GM13977 (cell line): ENCODE results near the gene APBB2.

Experiments used
- DNase-seq: peaks from one replicate; pipeline ENCODE4 v3.0.0; 2012; ENCODE audit warnings: low spot score
- in situ Hi-C: fragments of 300-500 bp; cut with MboI; formaldehyde crosslinking; loops from one replicate; pipeline ENCODE4 v1.12.0; 2022; ENCODE audit warnings: low sequenced_read_pairs, low pct_unique_long_range_greater_than_20kb, mixed read lengths, inconsistent platforms; ENCODE audit not compliant: unreplicated experiment
- TF ChIP-seq, protein P1 (sequence below): IDR thresholded peaks from 2 replicates; pipeline ENCODE4 v1.5.1; 2012; ENCODE audit warnings: mild to moderate bottlenecking, control low read depth; ENCODE audit not compliant: insufficient read depth; ENCODE audit errors: extremely low read depth, missing control alignments

Gene APBB2

GRCh38 chr4:40789031-40789430 lies 425.3 kb downstream of the APBB2 start:
- in situ Hi-C loops, result no loop called here
- DNase-seq, result no peak
- TF ChIP-seq, protein P1, sequence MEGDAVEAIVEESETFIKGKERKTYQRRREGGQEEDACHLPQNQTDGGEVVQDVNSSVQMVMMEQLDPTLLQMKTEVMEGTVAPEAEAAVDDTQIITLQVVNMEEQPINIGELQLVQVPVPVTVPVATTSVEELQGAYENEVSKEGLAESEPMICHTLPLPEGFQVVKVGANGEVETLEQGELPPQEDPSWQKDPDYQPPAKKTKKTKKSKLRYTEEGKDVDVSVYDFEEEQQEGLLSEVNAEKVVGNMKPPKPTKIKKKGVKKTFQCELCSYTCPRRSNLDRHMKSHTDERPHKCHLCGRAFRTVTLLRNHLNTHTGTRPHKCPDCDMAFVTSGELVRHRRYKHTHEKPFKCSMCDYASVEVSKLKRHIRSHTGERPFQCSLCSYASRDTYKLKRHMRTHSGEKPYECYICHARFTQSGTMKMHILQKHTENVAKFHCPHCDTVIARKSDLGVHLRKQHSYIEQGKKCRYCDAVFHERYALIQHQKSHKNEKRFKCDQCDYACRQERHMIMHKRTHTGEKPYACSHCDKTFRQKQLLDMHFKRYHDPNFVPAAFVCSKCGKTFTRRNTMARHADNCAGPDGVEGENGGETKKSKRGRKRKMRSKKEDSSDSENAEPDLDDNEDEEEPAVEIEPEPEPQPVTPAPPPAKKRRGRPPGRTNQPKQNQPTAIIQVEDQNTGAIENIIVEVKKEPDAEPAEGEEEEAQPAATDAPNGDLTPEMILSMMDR, result no peak

DNA sequence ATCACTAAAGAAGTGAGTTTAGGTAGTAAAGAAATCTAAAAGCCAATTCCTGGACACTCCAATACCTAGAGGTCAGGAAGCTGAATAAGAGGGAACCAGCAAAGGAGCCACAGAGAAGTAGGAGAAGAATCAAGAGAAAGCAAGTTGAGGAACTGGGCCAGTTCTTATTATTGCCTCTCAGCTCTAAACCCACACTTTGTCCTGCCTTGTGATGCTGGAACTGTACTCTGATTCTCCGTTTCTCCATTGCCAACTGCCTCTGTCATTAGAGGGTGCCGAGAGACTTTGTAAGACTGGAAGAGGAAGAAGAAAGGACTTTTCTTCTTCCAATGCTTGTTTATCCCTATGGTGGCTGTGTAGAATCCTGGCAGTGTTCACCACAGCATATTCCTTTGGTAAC lies 426.0 kb downstream of the APBB2 start:
- no peak for DNase-seq
- TF ChIP-seq, protein P1, result no peak

DNA sequence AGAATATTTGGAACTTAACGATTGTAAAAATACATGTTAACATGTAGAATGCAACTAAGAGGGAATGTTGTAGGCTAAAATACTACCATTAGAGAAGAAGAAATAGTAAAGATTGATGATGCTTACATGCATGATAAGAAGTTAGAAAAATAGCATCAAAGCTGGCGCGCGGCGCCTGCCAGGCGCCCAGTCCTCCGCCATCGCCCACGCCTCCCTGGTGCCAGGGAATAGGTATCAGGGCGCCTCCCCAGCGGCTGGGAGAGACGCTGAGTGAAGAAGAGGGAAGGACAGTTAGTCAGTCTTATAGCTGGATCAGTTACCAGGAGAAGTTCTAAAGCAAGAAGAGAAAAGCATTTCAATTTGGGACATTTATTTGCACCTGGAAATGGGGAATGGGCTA lies 428.6 kb downstream of the APBB2 start:
- in situ Hi-C loops, result no loop called here
- DNase-seq, result no peak
- TF ChIP-seq, protein P1, result no peak

More for the DNA sequence above, 426.0 kb downstream of the APBB2 start:
- in situ Hi-C loops, result no loop called here

DNA sequence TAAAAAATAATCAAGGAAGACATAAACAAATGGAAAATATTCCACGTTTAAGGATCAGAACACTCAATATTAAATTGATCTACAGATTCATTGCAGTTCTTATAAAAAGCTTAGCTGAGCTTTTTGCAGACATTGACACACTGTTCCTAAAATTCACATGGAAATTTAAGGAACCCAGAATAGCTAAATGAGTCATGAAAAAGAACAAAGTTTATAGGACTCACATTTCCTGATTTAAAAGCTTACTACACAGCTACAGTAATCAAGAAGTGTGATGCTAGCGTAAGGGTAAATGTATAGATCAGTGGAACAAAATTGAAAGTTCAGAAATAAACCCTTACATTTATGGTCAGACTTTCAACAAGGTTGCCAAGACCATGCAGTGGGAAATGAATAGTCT lies 431.5 kb downstream of the APBB2 start:
- no peak for DNase-seq
- in situ Hi-C loops, result no loop called here
- TF ChIP-seq, protein P1, result no peak

DNA sequence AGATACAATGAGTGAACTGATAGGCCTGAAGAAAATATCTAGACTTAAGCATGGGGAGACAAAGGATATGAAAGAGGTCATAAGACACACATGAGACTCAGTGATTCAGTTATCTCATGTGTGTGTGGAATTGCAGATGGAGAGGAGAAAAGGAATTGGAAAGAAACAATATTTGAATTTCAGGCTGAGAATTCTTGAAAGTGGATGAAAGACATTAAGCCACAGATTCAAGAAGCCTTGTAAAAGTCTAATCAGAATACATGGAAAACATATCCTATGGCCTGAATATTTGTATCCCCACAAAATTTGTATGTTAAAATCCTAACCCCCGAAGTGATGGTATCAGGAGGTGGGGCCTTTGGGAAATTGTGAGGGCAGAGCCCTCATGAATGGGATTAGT lies 436.3 kb downstream of the APBB2 start:
- no peak for DNase-seq
- TF ChIP-seq, protein P1, result no peak
- in situ Hi-C loops, result no loop called here

DNA sequence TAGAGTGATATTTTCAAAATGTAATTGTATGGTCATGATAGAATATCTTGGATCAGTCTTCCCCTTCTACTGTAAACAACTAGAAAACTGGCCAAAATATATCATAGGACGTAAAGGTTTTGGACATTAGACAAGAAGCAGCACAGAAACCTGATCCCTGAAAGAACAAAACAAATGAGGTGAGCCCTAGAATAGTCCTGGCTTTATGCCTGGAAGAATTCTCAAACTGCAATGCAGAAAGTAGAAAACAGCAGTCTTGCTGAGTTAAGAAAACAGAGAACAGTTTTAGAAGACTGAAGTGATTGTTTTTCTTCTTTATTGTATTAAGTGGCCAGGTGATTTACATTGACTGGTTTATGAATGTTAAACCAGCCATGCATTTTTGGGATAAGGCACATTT lies 445.1 kb downstream of the APBB2 start:
- TF ChIP-seq, protein P1, result no peak
- no peak for DNase-seq
- in situ Hi-C loops, result no loop called here

DNA sequence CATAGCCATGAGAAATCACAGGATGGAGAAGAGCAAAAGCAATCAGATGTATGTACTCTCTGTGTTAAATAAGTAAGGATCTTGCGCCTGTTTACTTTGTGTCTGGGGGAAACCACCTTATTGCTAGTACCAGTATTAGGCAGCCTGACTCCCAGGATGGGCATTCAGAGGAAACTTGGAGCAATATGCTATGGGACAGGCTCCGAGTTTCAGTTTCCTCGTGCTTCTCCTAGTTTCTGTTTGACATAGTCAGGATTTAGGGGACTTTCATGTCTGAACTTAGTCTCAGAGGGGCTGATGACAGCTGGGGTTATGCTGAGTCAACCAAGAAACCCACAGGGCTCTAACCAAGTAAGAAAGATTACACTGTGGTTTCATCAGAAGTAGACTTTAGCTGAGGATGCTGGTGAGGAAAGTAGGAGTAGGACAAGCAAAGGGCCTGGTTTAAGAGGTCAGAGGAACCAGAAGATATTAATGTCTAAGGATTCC lies 451.1 kb downstream of the APBB2 start:
- TF ChIP-seq, protein P1, result no peak
- in situ Hi-C loops, result no loop called here
- DNase-seq, result peak; percentile 71
